GM12878 (cell line): ENCODE data around the gene ADGRG7.

Experiments
- CTCF ChIP-seq, 3 experiments: IDR thresholded peaks in 2 of 3; conservative IDR thresholded peaks in 1 of 3; 2 replicates each; pipeline ENCODE4 v1.5.1; 2011; ENCODE audit warnings: low read depth in 3 of 3, low read length in 3 of 3, mild to moderate bottlenecking in 3 of 3, control low read depth in 2 of 3, moderate library complexity in 2 of 3, inconsistent platforms in 1 of 3, mixed read lengths in 1 of 3; ENCODE audit not compliant: control insufficient read depth in 2 of 3, insufficient read depth in 1 of 3; ENCODE audit errors: extremely low read depth in 1 of 3
- ELK1 ChIP-seq: IDR thresholded peaks from 2 replicates; pipeline ENCODE4 v1.6.1; 2012; ENCODE audit warnings: low read depth, low read length, improper control_type of control experiment
- EZH2 ChIP-seq: IDR thresholded peaks from 2 replicates; pipeline ENCODE4 v1.6.1; 2012; ENCODE audit warnings: low read depth, mild to moderate bottlenecking, control low read depth, inconsistent platforms, low read length, borderline replicate concordance; ENCODE audit not compliant: control insufficient read depth
- HDAC6 ChIP-seq: fragments of 200-600 bp; sonication (generic); IDR thresholded peaks from one replicate; pipeline ENCODE4 v1.8.0; 2017; ENCODE audit warnings: antibody characterized with exemption; ENCODE audit not compliant: unreplicated experiment
- JUNB ChIP-seq: IDR thresholded peaks from 2 replicates; pipeline ENCODE4 v1.6.1; 2016; ENCODE audit warnings: antibody characterized with exemption, mild to moderate bottlenecking
- MXI1 ChIP-seq: fragments of 150-350 bp; IDR thresholded peaks from 2 replicates; pipeline ENCODE4 v1.6.1; 2011; ENCODE audit warnings: low read depth, mild to moderate bottlenecking, inconsistent platforms, low read length, improper control_type of control experiment
- NFXL1 ChIP-seq: fragments of 450-650 bp; IDR thresholded peaks from 2 replicates; pipeline ENCODE4 v1.6.1; 2017; ENCODE audit warnings: antibody characterized with exemption, mild to moderate bottlenecking, borderline replicate concordance
- POLR2A ChIP-seq: IDR thresholded peaks from 2 replicates; pipeline ENCODE4 v1.6.1; 2011; ENCODE audit warnings: low read depth, mild to moderate bottlenecking, low read length
- RCOR1 ChIP-seq: conservative IDR thresholded peaks from 2 replicates; pipeline ENCODE4 v1.6.1; 2012; ENCODE audit warnings: low read depth, low read length, improper control_type of control experiment
- RELA ChIP-seq: fragments of 450-650 bp; IDR thresholded peaks from 2 replicates; pipeline ENCODE4 v1.8.0; 2014; ENCODE audit warnings: borderline replicate concordance; ENCODE audit not compliant: partially characterized antibody
- REST ChIP-seq: IDR thresholded peaks from 2 replicates; pipeline ENCODE4 v1.6.1; 2012; ENCODE audit warnings: mild to moderate bottlenecking, low read depth, low read length
- TAF1 ChIP-seq: IDR thresholded peaks from 2 replicates; pipeline ENCODE4 v1.6.1; 2011; ENCODE audit warnings: mild to moderate bottlenecking, low read depth, low read length, borderline replicate concordance
- ZNF592 ChIP-seq: fragments of 450-650 bp; IDR thresholded peaks from 2 replicates; pipeline ENCODE4 v1.6.1; 2017; ENCODE audit warnings: mild to moderate bottlenecking, moderate library complexity

- TF ChIP-seq CTCF (IDR thresholded peaks at IDR 0.05 in 2 of 3, conservative IDR thresholded peaks at IDR 0.05 in 1 of 3; ENCODE audit: control insufficient read depth in 2 of 3, extremely low read depth in 1 of 3, insufficient read depth in 1 of 3, low read depth in 3 of 3, low read length in 3 of 3), result no peak
- TF ChIP-seq POLR2A, result no peak
- no peak for TF ChIP-seq RCOR1
- no peak for TF ChIP-seq ZNF592
- no peak for TF ChIP-seq JUNB
- TF ChIP-seq RELA, result no peak
- no peak for TF ChIP-seq REST
- no peak for TF ChIP-seq EZH2
- no peak for TF ChIP-seq HDAC6
- TF ChIP-seq TAF1, result no peak
- no peak for TF ChIP-seq NFXL1
- no peak for TF ChIP-seq ELK1
- no peak for TF ChIP-seq MXI1
Observed at GRCh38 chr3:100591411-100591810, 18.0 kb upstream of the ADGRG7 start.
